ENCODE data around the gene MUSK. TPM values are rescaled to one million over a fixed set of nuclear protein-coding genes. Genes with fewer than 3 reads are reported as not detected.

MUSK gene
- total and polyA plus RNA-seq, 2 donors (not counting 1 experiment from before 2014, with no cell fraction given) = not detected

DNA sequence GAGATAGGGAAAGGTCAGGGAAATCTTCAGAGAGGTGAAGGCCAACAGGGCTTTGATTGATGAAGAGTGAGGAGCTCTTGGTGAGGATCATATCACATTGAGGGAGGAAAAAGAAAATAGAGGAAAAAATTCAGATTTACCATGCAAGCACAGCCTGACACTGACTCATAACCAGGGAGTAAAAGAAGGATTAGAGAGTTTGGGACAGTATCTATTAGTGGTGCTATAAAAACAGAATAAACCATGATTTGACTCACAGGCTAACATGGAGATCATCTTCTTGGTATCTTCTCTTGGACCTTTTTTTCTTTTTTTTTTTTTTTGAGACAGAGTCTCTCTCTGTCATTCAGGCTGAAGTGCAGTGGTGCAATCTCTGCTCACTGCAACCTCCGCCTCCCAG is 44.4 kb downstream of the MUSK start:
- intact Hi-C loops (cut with micrococcal nuclease) = no loop called here
- Mint-ChIP-seq H3K4me3 (no peak overlapping the region), H3K4me1 (no peaks in the 10 kb centered on the region), H3K27ac (no peak overlapping the region), H3K9me3 (ENCODE audit: insufficient read depth) (no peaks in the 10 kb centered on the region), H3K27me3 (no peaks in the 10 kb centered on the region)
- Histone ChIP-seq H3K27ac (ENCODE audit: low read length in 2 of 2) (no peak overlapping the region), H4K20me1 (ENCODE audit: control insufficient read depth, insufficient read depth, low read length, poor library complexity, severe bottlenecking) (no peaks in the 10 kb centered on the region), H2AFZ (ENCODE audit: insufficient read depth, low read depth, low read length, poor library complexity, severe bottlenecking) (no peak overlapping the region), H3K4me3 (ENCODE audit: control extremely low read depth in 1 of 5, extremely low read depth in 1 of 5, insufficient read depth in 1 of 5, low read depth in 2 of 5, low read length in 4 of 5) (no peak overlapping the region), H3K4me1 (ENCODE audit: control insufficient read depth in 2 of 2, insufficient read depth in 2 of 2, low read length in 2 of 2) (no peaks in the 10 kb centered on the region), H3K9ac (ENCODE audit: low read length) (no peak overlapping the region), H3K27me3 (replicated peaks in 1 of 4; ENCODE audit: control extremely low read depth in 1 of 4, control insufficient read depth in 3 of 4, insufficient read depth in 4 of 4, low read length in 3 of 4) (no peaks in the 10 kb centered on the region), H3K79me2 (ENCODE audit: control insufficient read depth, insufficient read depth, low read length) (no peaks in the 10 kb centered on the region), H3K36me3 (replicated peaks in 1 of 2; ENCODE audit: control extremely low read depth in 1 of 2, control insufficient read depth in 1 of 2, extremely low read depth in 1 of 2, insufficient read depth in 2 of 2, low read length in 1 of 2) (no peaks in the 10 kb centered on the region), H3K9me3 (ENCODE audit: control extremely low read depth in 1 of 3, control insufficient read depth in 2 of 3, insufficient read depth in 1 of 3, low read length in 2 of 3) (no peaks in the 10 kb centered on the region), H3K4me2 (replicated peaks; ENCODE audit: low read depth, low read length, poor library complexity, severe bottlenecking) (no peak overlapping the region)
- TF ChIP-seq EZH2 (IDR thresholded peaks at IDR 0.05; ENCODE audit: borderline replicate concordance, insufficient read depth, low read depth, low read length, poor library complexity, severe bottlenecking) = no peak
- TF ChIP-seq, protein P1, sequence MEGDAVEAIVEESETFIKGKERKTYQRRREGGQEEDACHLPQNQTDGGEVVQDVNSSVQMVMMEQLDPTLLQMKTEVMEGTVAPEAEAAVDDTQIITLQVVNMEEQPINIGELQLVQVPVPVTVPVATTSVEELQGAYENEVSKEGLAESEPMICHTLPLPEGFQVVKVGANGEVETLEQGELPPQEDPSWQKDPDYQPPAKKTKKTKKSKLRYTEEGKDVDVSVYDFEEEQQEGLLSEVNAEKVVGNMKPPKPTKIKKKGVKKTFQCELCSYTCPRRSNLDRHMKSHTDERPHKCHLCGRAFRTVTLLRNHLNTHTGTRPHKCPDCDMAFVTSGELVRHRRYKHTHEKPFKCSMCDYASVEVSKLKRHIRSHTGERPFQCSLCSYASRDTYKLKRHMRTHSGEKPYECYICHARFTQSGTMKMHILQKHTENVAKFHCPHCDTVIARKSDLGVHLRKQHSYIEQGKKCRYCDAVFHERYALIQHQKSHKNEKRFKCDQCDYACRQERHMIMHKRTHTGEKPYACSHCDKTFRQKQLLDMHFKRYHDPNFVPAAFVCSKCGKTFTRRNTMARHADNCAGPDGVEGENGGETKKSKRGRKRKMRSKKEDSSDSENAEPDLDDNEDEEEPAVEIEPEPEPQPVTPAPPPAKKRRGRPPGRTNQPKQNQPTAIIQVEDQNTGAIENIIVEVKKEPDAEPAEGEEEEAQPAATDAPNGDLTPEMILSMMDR (IDR thresholded peaks at IDR 0.05) = no peak
- 100% methylated on average over 1 of the region's 1 CpG for WGBS (ENCODE audit: insufficient coverage)
- CTCF ChIA-PET = no interaction called here
- ATAC-seq (ENCODE audit: low read depth) = no peak
- no peak for DNase-seq
- POLR2A ChIA-PET = no interaction called here

GRCh38 chr9:110714314-110714713 is 45.7 kb downstream of the MUSK start:
- TF ChIP-seq, protein P1 (IDR thresholded peaks at IDR 0.05) = no peak
- no peak for TF ChIP-seq EZH2 (IDR thresholded peaks at IDR 0.05; ENCODE audit: borderline replicate concordance, insufficient read depth, low read depth, low read length, poor library complexity, severe bottlenecking)
- H4K20me1 ChIP-seq (ENCODE audit: control insufficient read depth, insufficient read depth, low read length, poor library complexity, severe bottlenecking) = no peaks in the 10 kb centered on the region
- intact Hi-C loops (cut with micrococcal nuclease) = no loop called here
- H3K9me3 Mint-ChIP-seq (ENCODE audit: insufficient read depth) = no peaks in the 10 kb centered on the region
- DNase-seq (no peak), ATAC-seq (ENCODE audit: low read depth) (no peak)
- no peaks in the 10 kb centered on the region for H3K27me3 ChIP-seq (replicated peaks in 1 of 4; ENCODE audit: control extremely low read depth in 1 of 4, control insufficient read depth in 3 of 4, insufficient read depth in 4 of 4, low read length in 3 of 4)
- H2AFZ ChIP-seq (ENCODE audit: insufficient read depth, low read depth, low read length, poor library complexity, severe bottlenecking) = no peak overlapping the region
- H3K79me2 ChIP-seq (ENCODE audit: control insufficient read depth, insufficient read depth, low read length) = no peaks in the 10 kb centered on the region
- no peaks in the 10 kb centered on the region for H3K27me3 Mint-ChIP-seq
- no peak overlapping the region for H3K4me2 ChIP-seq (replicated peaks; ENCODE audit: low read depth, low read length, poor library complexity, severe bottlenecking)
- H3K9me3 ChIP-seq (ENCODE audit: control extremely low read depth in 1 of 3, control insufficient read depth in 2 of 3, insufficient read depth in 1 of 3, low read length in 2 of 3) = no peaks in the 10 kb centered on the region
- H3K27ac ChIP-seq (ENCODE audit: low read length in 2 of 2) = no peak overlapping the region
- POLR2A ChIA-PET = no interaction called here
- H3K4me1 ChIP-seq (ENCODE audit: control insufficient read depth in 2 of 2, insufficient read depth in 2 of 2, low read length in 2 of 2) = no peaks in the 10 kb centered on the region
- 100% methylated on average over 2 of the region's 3 CpGs for whole genome bisulfite sequencing (ENCODE audit: insufficient coverage)
- no peak overlapping the region for H3K4me3 Mint-ChIP-seq
- no peak overlapping the region for H3K27ac Mint-ChIP-seq
- no peak overlapping the region for H3K9ac ChIP-seq (ENCODE audit: low read length)
- CTCF ChIA-PET = no interaction called here
- no peaks in the 10 kb centered on the region for H3K4me1 Mint-ChIP-seq
- no peaks in the 10 kb centered on the region for H3K36me3 ChIP-seq (replicated peaks in 1 of 2; ENCODE audit: control extremely low read depth in 1 of 2, control insufficient read depth in 1 of 2, extremely low read depth in 1 of 2, insufficient read depth in 2 of 2, low read length in 1 of 2)
- H3K4me3 ChIP-seq (ENCODE audit: control extremely low read depth in 1 of 5, extremely low read depth in 1 of 5, insufficient read depth in 1 of 5, low read depth in 2 of 5, low read length in 4 of 5) = no peak overlapping the region
